H1 (cell line): ENCODE measurements around the gene ACTC1. TPM values are rescaled to one million over a fixed set of nuclear protein-coding genes. Genes with fewer than 3 reads are reported as not detected.
A peak's percentile ranks its signal among the peaks of the same experiment; 100 is the strongest.

ENCODE experiments used
- CTCF ChIA-PET: fragments of 300-600 bp; sonication (Branson Sonifier 250); formaldehyde crosslinking; loops from one replicate; lab custom pipeline; 2021; ENCODE audit not compliant: partially characterized antibody; lab: Charles Lee
- POLR2A ChIA-PET: fragments of 300-600 bp; sonication (Branson Sonifier 250); formaldehyde crosslinking; loops from one replicate; lab custom pipeline; 2021; ENCODE audit warnings: inconsistent platforms; ENCODE audit not compliant: partially characterized antibody; lab: Charles Lee
- DNase-seq, 2 experiments: peaks; one replicate each; pipeline versions ENCODE4 v3.0.0 to v3.0.0-alpha.2; 2010 to 2022; ENCODE audit warnings: low spot score in 2 of 2, low read depth in 1 of 2, mixed read lengths in 1 of 2
- FAIRE-seq: peaks from 2 replicates; lab custom pipeline; 2011; peaks lifted over from hg19 to GRCh38; lab: Jason Lieb, UNC
- H2AFZ ChIP-seq: 2 replicates; pipeline ENCODE4 v1.8.1; 2012; ENCODE audit warnings: low read length, inconsistent platforms
- H2AK5ac ChIP-seq: 2 replicates; pipeline ENCODE4 v1.6.1; 2013; ENCODE audit warnings: low read depth, low read length
- H2BK120ac ChIP-seq: replicated peaks from 2 replicates; pipeline ENCODE3; 2013; ENCODE audit warnings: low read depth, low read length, inconsistent platforms
- H2BK12ac ChIP-seq: 2 replicates; pipeline ENCODE4 v1.6.1; 2013; ENCODE audit warnings: low read depth, low read length
- H2BK15ac ChIP-seq: 2 replicates; pipeline ENCODE4 v1.6.1; 2013; ENCODE audit warnings: low read length
- H2BK20ac ChIP-seq: 2 replicates; pipeline ENCODE4 v1.6.1; 2013; ENCODE audit warnings: low read length
- H2BK5ac ChIP-seq: 2 replicates; pipeline ENCODE4 v1.6.1; 2013; ENCODE audit warnings: low read depth, low read length
- H3K14ac ChIP-seq: 2 replicates; pipeline ENCODE4 v1.6.1; 2013; ENCODE audit warnings: inconsistent platforms; ENCODE audit not compliant: insufficient read length
- H3K18ac ChIP-seq: 2 replicates; pipeline ENCODE4 v1.6.1; 2013; ENCODE audit warnings: low read length; ENCODE audit errors: extremely low read depth
- H3K23ac ChIP-seq: 2 replicates; pipeline ENCODE4 v1.6.1; 2013; ENCODE audit warnings: inconsistent platforms; ENCODE audit not compliant: insufficient read length
- H3K23me2 ChIP-seq: 2 replicates; pipeline ENCODE4 v1.6.1; 2013; ENCODE audit warnings: low read depth, low read length
- H3K27ac ChIP-seq: 2 replicates; pipeline ENCODE4 v1.6.1; 2011; ENCODE audit warnings: low read depth, low read length, inconsistent platforms
- H3K27me3 ChIP-seq, 4 experiments: replicated peaks in 1 of 4; 1 replicate in 1 of 4; 2 replicates in 3 of 4; pipeline versions ENCODE4 v1.6.1 to v1.8.1; 2011 to 2013; ENCODE audit warnings: low read length in 3 of 4, mild to moderate bottlenecking in 3 of 4, inconsistent platforms in 2 of 4, mixed read lengths in 2 of 4, moderate library complexity in 1 of 4; ENCODE audit not compliant: control insufficient read depth in 3 of 4, insufficient read depth in 3 of 4; ENCODE audit errors: extremely low read depth in 1 of 4
- H3K36me3 ChIP-seq, 4 experiments: 2 replicates each; pipeline versions ENCODE4 v1.6.1 to v1.8.1; 2011 to 2013; ENCODE audit warnings: mild to moderate bottlenecking in 4 of 4, low read length in 3 of 4, moderate library complexity in 2 of 4, control low read depth in 1 of 4, inconsistent platforms in 1 of 4; ENCODE audit not compliant: insufficient read depth in 4 of 4, control insufficient read depth in 2 of 4
- H3K4ac ChIP-seq: replicated peaks from 2 replicates; pipeline ENCODE3; 2013; ENCODE audit warnings: low read length, low read depth, mixed read lengths, inconsistent platforms; ENCODE audit not compliant: insufficient read length
- H3K4me1 ChIP-seq, 4 experiments: replicated peaks in 1 of 4; 1 replicate in 1 of 4; 2 replicates in 3 of 4; pipeline versions ENCODE4 v1.6.1 to v1.8.1; 2011 to 2013; ENCODE audit warnings: low read length in 3 of 4, inconsistent platforms in 2 of 4, mixed read lengths in 1 of 4; ENCODE audit not compliant: insufficient read depth in 4 of 4, control insufficient read depth in 3 of 4
- H3K4me2 ChIP-seq, 2 experiments: 2 replicates each; pipeline versions ENCODE4 v1.6.1 to v1.8.1; 2011 to 2013; ENCODE audit warnings: low read depth in 2 of 2, low read length in 2 of 2, control low read depth in 1 of 2, inconsistent platforms in 1 of 2, mild to moderate bottlenecking in 1 of 2; ENCODE audit not compliant: insufficient read depth in 1 of 2
- H3K4me3 ChIP-seq, 4 experiments: fragments of 200-600, 300-600 bp in 1 of 4; sonication (generic), shearing (Covaris generic), sonication (Bioruptor Twin) in 1 of 4; 2 replicates each; pipeline versions ENCODE4 v1.5.1 to v1.8.1; 2011 to 2016; ENCODE audit warnings: low read length in 4 of 4, low read depth in 3 of 4, control low read depth in 2 of 4, inconsistent platforms in 2 of 4, mild to moderate bottlenecking in 2 of 4, mixed read lengths in 1 of 4, moderate library complexity in 1 of 4; ENCODE audit not compliant: insufficient read depth in 2 of 4; ENCODE audit errors: extremely low read depth in 1 of 4
- H3K56ac ChIP-seq: replicated peaks from 2 replicates; pipeline ENCODE3; 2013; ENCODE audit warnings: low read depth, mild to moderate bottlenecking, mixed read lengths, low read length, inconsistent platforms; ENCODE audit not compliant: insufficient read length
- H3K79me1 ChIP-seq: 2 replicates; pipeline ENCODE4 v1.6.1; 2013; ENCODE audit warnings: low read depth, low read length, control low read depth
- H3K79me2 ChIP-seq, 2 experiments: 2 replicates each; pipeline versions ENCODE4 v1.6.1 to v1.8.1; 2012 to 2013; ENCODE audit warnings: low read length in 2 of 2, mild to moderate bottlenecking in 2 of 2, inconsistent platforms in 1 of 2; ENCODE audit not compliant: insufficient read depth in 2 of 2, control insufficient read depth in 1 of 2
- H3K9ac ChIP-seq, 4 experiments: replicated peaks in 1 of 4; 1 replicate in 1 of 4; 2 replicates in 3 of 4; pipeline versions ENCODE4 v1.6.1 to v1.8.1; 2011 to 2013; ENCODE audit warnings: low read depth in 3 of 4, low read length in 3 of 4, control low read depth in 2 of 4, mild to moderate bottlenecking in 2 of 4, moderate library complexity in 2 of 4, inconsistent platforms in 1 of 4; ENCODE audit errors: extremely low read depth in 1 of 4
- H3K9me3 ChIP-seq, 2 experiments: 2 replicates each; pipeline versions ENCODE4 v1.6.1 to v1.8.1; 2012 to 2013; ENCODE audit warnings: mild to moderate bottlenecking in 2 of 2, moderate library complexity in 2 of 2, control low read depth in 1 of 2, inconsistent platforms in 1 of 2, low read depth in 1 of 2, low read length in 1 of 2, mixed read lengths in 1 of 2; ENCODE audit not compliant: insufficient read depth in 2 of 2
- H4K20me1 ChIP-seq, 2 experiments: replicated peaks in 1 of 2; 2 replicates each; pipeline versions ENCODE3 to v1.8.1; 2011 to 2013; ENCODE audit warnings: inconsistent platforms in 2 of 2, low read length in 2 of 2, mild to moderate bottlenecking in 1 of 2; ENCODE audit not compliant: insufficient read depth in 2 of 2, control insufficient read depth in 1 of 2
- H4K5ac ChIP-seq: 2 replicates; pipeline ENCODE4 v1.6.1; 2013; ENCODE audit warnings: low read length, low read depth, mixed read lengths, inconsistent platforms; ENCODE audit not compliant: insufficient read length
- H4K8ac ChIP-seq: 2 replicates; pipeline ENCODE4 v1.8.0; 2013; ENCODE audit warnings: mild to moderate bottlenecking, moderate library complexity, low read length, inconsistent platforms; ENCODE audit not compliant: insufficient read depth; ENCODE audit errors: extremely low read depth
- H4K91ac ChIP-seq: replicated peaks from 2 replicates; pipeline ENCODE3; 2013; ENCODE audit warnings: low read length, mixed read lengths, inconsistent platforms; ENCODE audit not compliant: insufficient read length
- BACH1 ChIP-seq: IDR thresholded peaks from 2 replicates; pipeline ENCODE4 v1.6.1; 2012; ENCODE audit warnings: low read length, improper control_type of control experiment
- CTBP2 ChIP-seq: IDR thresholded peaks from 2 replicates; pipeline ENCODE4 v1.7.0; 2011; ENCODE audit warnings: borderline replicate concordance, mild to moderate bottlenecking, moderate library complexity, mixed read lengths, low read length; ENCODE audit not compliant: insufficient read depth, insufficient read length
- EZH2 ChIP-seq: fragments of 200-600 bp; sonication (generic); IDR thresholded peaks from 2 replicates; pipeline ENCODE4 v1.7.1; 2012; ENCODE audit warnings: low read depth, mild to moderate bottlenecking, moderate library complexity, low read length, inconsistent platforms; ENCODE audit not compliant: severe bottlenecking
- GABPA ChIP-seq: IDR thresholded peaks from 2 replicates; pipeline ENCODE4 v1.6.1; 2011; ENCODE audit warnings: mild to moderate bottlenecking, low read length, moderate library complexity, borderline replicate concordance; ENCODE audit not compliant: insufficient read depth
- RBBP5 ChIP-seq: IDR thresholded peaks from 2 replicates; pipeline ENCODE4 v1.7.1; 2012; ENCODE audit warnings: low read depth, mild to moderate bottlenecking, inconsistent platforms, low read length, moderate library complexity, borderline replicate concordance
- RNF2 ChIP-seq: fragments of 200-900, 300-1000 bp; sonication (generic); IDR thresholded peaks from 2 replicates; pipeline ENCODE4 v1.7.1; 2016; ENCODE audit warnings: borderline replicate concordance, low read depth, mild to moderate bottlenecking, antibody characterized with exemption, low read length; ENCODE audit not compliant: poor library complexity, severe bottlenecking; ENCODE audit errors: missing control alignments
- SP4 ChIP-seq: IDR thresholded peaks from 2 replicates; pipeline ENCODE4 v1.6.1; 2012; ENCODE audit warnings: low read length, inconsistent platforms
- TBP ChIP-seq: IDR thresholded peaks from 2 replicates; pipeline ENCODE4 v1.6.1; 2011; ENCODE audit warnings: low read depth, low read length, improper control_type of control experiment
- WGBS, 2 experiments: shearing (Covaris generic) in 1 of 2; methylation state at CpG; one replicate each; pipeline versions ENCODE4 v1.1.6 to v1.1.7; 2013 to 2015; ENCODE audit warnings: low lambda C conversion rate in 2 of 2, mixed read lengths in 2 of 2, inconsistent platforms in 1 of 2, low coverage in 1 of 2, missing lambda C conversion rate in 1 of 2; ENCODE audit not compliant: insufficient replicate concordance in 2 of 2, insufficient coverage in 1 of 2, insufficient read length in 1 of 2; ENCODE audit errors: extremely low coverage in 1 of 2, missing lambda C conversion rate in 1 of 2; 5-methylcytosine and 5-hydroxymethylcytosine counted together
- polyA plus RNA-seq, 7 experiments: library from polyadenylated mRNA; depleted of rRNA in 3 of 7; stranded (reverse) in 5 of 7; unstranded in 2 of 7; fragments of >200 nt in 5 of 7; fragments of 200-250 nt in 2 of 7; gene quantifications; 1 replicate in 5 of 7; 2 replicates in 1 of 7; 4 replicates in 1 of 7; pipeline versions ENCODE4 v1.2.1 to v1.2.3, GENCODE V29; 2011 to 2013; ENCODE audit warnings: missing spikeins in 2 of 7, mixed read lengths in 2 of 7
- total RNA-seq: library from RNA; stranded (reverse); fragmentation: NEBNext Ultra II Directional; extraction: Animal tissue kit (Norgen Biotek cat#: 25700); gene quantifications from 2 replicates; pipeline ENCODE4 v1.2.1, GENCODE V29; 2021

Gene ACTC1
- total and polyA plus RNA-seq, 2 of the 8 experiments (the other 6 are each of a cell fraction or from before 2014, with no cell fraction given): 37.6 to 90.0 TPM

- peak in 1 of 2 experiments; percentile 60 for DNase-seq
- Histone ChIP-seq H4K20me1 (peaks cover 0 to 3% of the 10 kb centered on the region in 2 experiments), H3K9ac (no peak overlapping the region), H3K9me3 (no peaks in the 10 kb centered on the region), H4K5ac (no peak overlapping the region), H3K23ac (no peak overlapping the region), H3K27ac (no peak overlapping the region), H3K14ac (no peak overlapping the region), H3K18ac (no peak overlapping the region), H3K56ac (no peak overlapping the region), H3K4me1 (peaks cover 0 to 11% (median 3%) of the 10 kb centered on the region in 4 experiments; a peak in 6 of 7 replicates), H2BK12ac (no peak overlapping the region), H3K79me2 (no peaks in the 10 kb centered on the region), H2AK5ac (no peak overlapping the region), H4K8ac (no peak overlapping the region), H3K4me2 (peak overlapping the region; percentile 71 to 97), H4K91ac (no peak overlapping the region), H3K79me1 (no peaks in the 10 kb centered on the region), H2BK5ac (no peak overlapping the region), H3K4ac (no peak overlapping the region), H2BK20ac (no peak overlapping the region), H2AFZ (no peak overlapping the region), H2BK15ac (no peak overlapping the region), H3K27me3 (peaks cover 13 to 47% (median 28%) of the 10 kb centered on the region in 4 experiments), H2BK120ac (no peak overlapping the region), H3K36me3 (no peaks in the 10 kb centered on the region), H3K4me3 (peak overlapping the region; percentile 43 to 80 (median 68)), H3K23me2 (peaks cover 6% of the 10 kb centered on the region; the same call in 1 of the 2 replicates)
- no peak for FAIRE-seq
- CTCF ChIA-PET: interaction anchor here (1.0 to 1.7 kb wide), 3 partner anchors 32 to 46 kb away, joined by 3 to 6 read pairs (median 4); no protein-coding TSS in a partner anchor
- 7% methylated on average over 27 of the region's 27 CpGs; no CpG with 5 or more reads in 1 of the 2 experiments for WGBS, 2 experiments
- POLR2A ChIA-PET: no interaction called here
- TF ChIP-seq CTBP2 (no peak), RNF2 (no peak), BACH1 (no peak), RBBP5 (no peak), TBP (no peak), SP4 (no peak), EZH2 (peak; percentile 42), GABPA (no peak)
Measured at GRCh38 chr15:34754171-34754601, 41.2 kb downstream of the ACTC1 start.
